GM23338 (cell line): ENCODE data around the gene OXCT1. TPM values are rescaled to one million over a fixed set of nuclear protein-coding genes. Genes with fewer than 3 reads are reported as not detected.

Experiments used
- ATAC-seq: fragments of 200-7000 bp; cut with Tn5 transposase; 3 replicates; pipeline ENCODE4 v1.9.1; 2020
- DNase-seq: peaks from one replicate; pipeline ENCODE4 v3.0.0-alpha.2; 2015; ENCODE audit warnings: low spot score
- H2AFZ ChIP-seq: fragments of 200-600 bp; sonication (generic); 2 replicates; pipeline ENCODE4 v1.8.0; 2016; ENCODE audit warnings: antibody characterized with exemption, mild to moderate bottlenecking, moderate library complexity
- H3F3A ChIP-seq: fragments of 200-600 bp; sonication (generic); replicated peaks from 2 replicates; pipeline ENCODE4 v1.8.0; 2017; ENCODE audit warnings: antibody characterized with exemption, mixed run types, low read depth
- H3K27ac ChIP-seq: fragments of 200-600 bp; sonication (generic); 2 replicates; pipeline ENCODE4 v1.6.1; 2016; ENCODE audit warnings: low read depth
- H3K27me3 ChIP-seq: fragments of 200-600 bp; sonication (generic); 2 replicates; pipeline ENCODE4 v1.8.0; 2016; ENCODE audit warnings: mild to moderate bottlenecking, mixed run types, moderate library complexity; ENCODE audit not compliant: insufficient read depth
- H3K36me3 ChIP-seq: fragments of 200-600 bp; sonication (generic); 2 replicates; pipeline ENCODE4 v1.8.0; 2016; ENCODE audit warnings: mild to moderate bottlenecking; ENCODE audit not compliant: insufficient read depth
- H3K4me1 ChIP-seq: fragments of 200-600 bp; sonication (generic); 2 replicates; pipeline ENCODE4 v1.8.0; 2016; ENCODE audit warnings: mild to moderate bottlenecking, moderate library complexity; ENCODE audit not compliant: insufficient read depth
- H3K4me2 ChIP-seq: fragments of 200-600 bp; sonication (generic); 2 replicates; pipeline ENCODE4 v1.7.1; 2017; ENCODE audit warnings: mixed run types
- H3K4me3 ChIP-seq: fragments of 200-600 bp; sonication (generic); 2 replicates; pipeline ENCODE4 v1.6.1; 2016; ENCODE audit warnings: mixed run types
- H3K79me2 ChIP-seq: fragments of 200-600 bp; sonication (generic); replicated peaks from 2 replicates; pipeline ENCODE4 v1.8.0; 2017; ENCODE audit warnings: mild to moderate bottlenecking; ENCODE audit not compliant: insufficient read depth
- H3K9me2 ChIP-seq: fragments of 200-600 bp; sonication (generic); 2 replicates; pipeline ENCODE4 v1.8.0; 2017; ENCODE audit not compliant: insufficient read depth
- H4K20me1 ChIP-seq: fragments of 200-600 bp; sonication (generic); replicated peaks from 2 replicates; pipeline ENCODE4 v1.8.0; 2017; ENCODE audit warnings: mild to moderate bottlenecking; ENCODE audit not compliant: insufficient read depth
- H3K27ac Mint-ChIP-seq: 2 replicates; pipeline ENCODE4 v1.8.0; 2020; ENCODE audit warnings: inconsistent platforms, mild to moderate bottlenecking, moderate library complexity, mixed read lengths
- H3K27me3 Mint-ChIP-seq: 3 replicates; pipeline ENCODE4 v1.8.0; 2022; ENCODE audit warnings: low read depth, mild to moderate bottlenecking, moderate library complexity, mixed read lengths, inconsistent platforms; ENCODE audit not compliant: insufficient read depth, poor library complexity
- H3K36me3 Mint-ChIP-seq: 3 replicates; pipeline ENCODE4 v1.8.0; 2021; ENCODE audit warnings: low read depth, mild to moderate bottlenecking, inconsistent platforms, moderate library complexity, mixed read lengths
- H3K4me1 Mint-ChIP-seq: 3 replicates; pipeline ENCODE4 v1.8.0; 2020; ENCODE audit warnings: mild to moderate bottlenecking, inconsistent platforms, mixed read lengths
- H3K4me3 Mint-ChIP-seq: 3 replicates; pipeline ENCODE4 v1.8.0; 2021; ENCODE audit warnings: moderate library complexity, mild to moderate bottlenecking, inconsistent platforms, mixed read lengths
- H3K9me3 Mint-ChIP-seq: 3 replicates; pipeline ENCODE4 v1.8.0; 2020; ENCODE audit warnings: moderate library complexity, mild to moderate bottlenecking, inconsistent platforms, mixed read lengths
- CREB1 ChIP-seq: fragments of 250-450 bp; sonication (Bioruptor Pico); IDR thresholded peaks from 2 replicates; pipeline ENCODE4 v1.5.0; 2020; ENCODE audit warnings: low read depth, mild to moderate bottlenecking, moderate library complexity
- JUNB ChIP-seq: IDR thresholded peaks from one replicate; pipeline ENCODE4 v1.6.1; 2016; ENCODE audit warnings: antibody characterized with exemption; ENCODE audit not compliant: unreplicated experiment
- NANOG ChIP-seq: IDR thresholded peaks from 2 replicates; pipeline ENCODE4 v1.6.1; 2016; ENCODE audit warnings: antibody characterized with exemption, borderline replicate concordance
- POLR2AphosphoS5 ChIP-seq: IDR thresholded peaks from 2 replicates; pipeline ENCODE4 v1.6.1; 2016; ENCODE audit warnings: antibody characterized with exemption, low read depth
- STAT1 ChIP-seq: IDR thresholded peaks from one replicate; pipeline ENCODE4 v1.6.1; 2016; ENCODE audit warnings: antibody characterized with exemption; ENCODE audit not compliant: unreplicated experiment
- ZNF331 ChIP-seq: fragments of 250-450 bp; sonication (Bioruptor Pico); IDR thresholded peaks from 2 replicates; pipeline ENCODE4 v1.5.0; 2020; ENCODE audit warnings: low read depth, mild to moderate bottlenecking, moderate library complexity
- polyA plus RNA-seq: library from polyadenylated mRNA; unstranded; fragments of >200 nt; fragmentation: Nextera tagmentation; extraction: Ambion mirVana; gene quantifications from 2 replicates; pipeline ENCODE4 v1.2.1, GENCODE V29; 2016
- total RNA-seq: library from RNA; depleted of rRNA; stranded (reverse); fragments of >200 nt; shearing (Covaris generic); gene quantifications from 2 replicates; pipeline ENCODE4 v1.2.3, GENCODE V29; 2014
- TF ChIP-seq, protein P1 (sequence below), 2 experiments: fragments of 200-600 bp in 1 of 2; sonication (generic) in 1 of 2; conservative IDR thresholded peaks; 2 replicates each; pipeline versions ENCODE4 v1.5.1 to v1.6.1; 2016 to 2017; ENCODE audit warnings: antibody characterized with exemption in 2 of 2, low read depth in 2 of 2, mild to moderate bottlenecking in 2 of 2, moderate library complexity in 1 of 2
- TF ChIP-seq, protein P2 (sequence below): IDR thresholded peaks from 2 replicates; pipeline ENCODE4 v1.6.1; 2016; ENCODE audit warnings: antibody characterized with exemption
- TF ChIP-seq, protein P3 (sequence below): IDR thresholded peaks from one replicate; pipeline ENCODE4 v1.6.1; 2018; ENCODE audit warnings: antibody characterized with exemption; ENCODE audit not compliant: unreplicated experiment

Gene OXCT1
- total and polyA plus RNA-seq, 2 experiments from 2014 or later: 11.6 to 37.0 TPM

DNA sequence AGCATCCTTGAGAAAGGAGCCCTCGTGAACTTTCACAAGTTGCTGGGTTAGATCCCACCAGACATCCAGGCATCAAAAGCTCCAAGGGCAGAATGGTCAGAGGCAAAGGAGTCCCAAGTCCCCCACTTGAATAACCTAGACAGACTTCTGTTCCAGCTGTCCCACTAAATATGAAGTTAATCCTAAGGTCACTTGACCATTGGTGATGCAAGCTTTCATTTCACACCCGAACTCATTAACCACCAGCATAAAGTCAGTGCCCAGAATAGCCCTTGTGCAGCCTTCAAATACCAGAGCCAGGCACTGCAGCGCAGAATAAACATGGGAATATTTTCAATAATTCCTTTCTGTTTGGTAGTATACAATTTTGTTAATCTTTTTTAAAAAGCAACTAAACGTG, 28.9 kb downstream of the OXCT1 start:
- H3K27ac Mint-ChIP-seq: no peak overlapping the region
- Histone ChIP-seq H3K27me3 (no peaks in the 10 kb centered on the region), H3K4me1 (no peaks in the 10 kb centered on the region), H4K20me1 (no peaks in the 10 kb centered on the region), H3K79me2 (no peaks in the 10 kb centered on the region), H3K4me2 (no peak overlapping the region), H2AFZ (no peak overlapping the region), H3K9me2 (no peaks in the 10 kb centered on the region), H3K36me3 (no peaks in the 10 kb centered on the region; the same call in 1 of the 2 replicates), H3K4me3 (no peak overlapping the region), H3F3A (no peaks in the 10 kb centered on the region), H3K27ac (no peak overlapping the region)
- no peak overlapping the region for H3K4me3 Mint-ChIP-seq
- no peaks in the 10 kb centered on the region for H3K4me1 Mint-ChIP-seq
- H3K27me3 Mint-ChIP-seq: no peaks in the 10 kb centered on the region
- DNase-seq (no peak), ATAC-seq (no peak)
- no peak for TF ChIP-seq POLR2AphosphoS5
- TF ChIP-seq, protein P1, sequence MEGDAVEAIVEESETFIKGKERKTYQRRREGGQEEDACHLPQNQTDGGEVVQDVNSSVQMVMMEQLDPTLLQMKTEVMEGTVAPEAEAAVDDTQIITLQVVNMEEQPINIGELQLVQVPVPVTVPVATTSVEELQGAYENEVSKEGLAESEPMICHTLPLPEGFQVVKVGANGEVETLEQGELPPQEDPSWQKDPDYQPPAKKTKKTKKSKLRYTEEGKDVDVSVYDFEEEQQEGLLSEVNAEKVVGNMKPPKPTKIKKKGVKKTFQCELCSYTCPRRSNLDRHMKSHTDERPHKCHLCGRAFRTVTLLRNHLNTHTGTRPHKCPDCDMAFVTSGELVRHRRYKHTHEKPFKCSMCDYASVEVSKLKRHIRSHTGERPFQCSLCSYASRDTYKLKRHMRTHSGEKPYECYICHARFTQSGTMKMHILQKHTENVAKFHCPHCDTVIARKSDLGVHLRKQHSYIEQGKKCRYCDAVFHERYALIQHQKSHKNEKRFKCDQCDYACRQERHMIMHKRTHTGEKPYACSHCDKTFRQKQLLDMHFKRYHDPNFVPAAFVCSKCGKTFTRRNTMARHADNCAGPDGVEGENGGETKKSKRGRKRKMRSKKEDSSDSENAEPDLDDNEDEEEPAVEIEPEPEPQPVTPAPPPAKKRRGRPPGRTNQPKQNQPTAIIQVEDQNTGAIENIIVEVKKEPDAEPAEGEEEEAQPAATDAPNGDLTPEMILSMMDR (conservative IDR thresholded peaks at IDR 0.05; ENCODE audit: low read depth in 2 of 2): no peak
- TF ChIP-seq, protein P2, sequence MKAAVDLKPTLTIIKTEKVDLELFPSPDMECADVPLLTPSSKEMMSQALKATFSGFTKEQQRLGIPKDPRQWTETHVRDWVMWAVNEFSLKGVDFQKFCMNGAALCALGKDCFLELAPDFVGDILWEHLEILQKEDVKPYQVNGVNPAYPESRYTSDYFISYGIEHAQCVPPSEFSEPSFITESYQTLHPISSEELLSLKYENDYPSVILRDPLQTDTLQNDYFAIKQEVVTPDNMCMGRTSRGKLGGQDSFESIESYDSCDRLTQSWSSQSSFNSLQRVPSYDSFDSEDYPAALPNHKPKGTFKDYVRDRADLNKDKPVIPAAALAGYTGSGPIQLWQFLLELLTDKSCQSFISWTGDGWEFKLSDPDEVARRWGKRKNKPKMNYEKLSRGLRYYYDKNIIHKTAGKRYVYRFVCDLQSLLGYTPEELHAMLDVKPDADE: no peak
- TF ChIP-seq JUNB: no peak
- TF ChIP-seq, protein P3, sequence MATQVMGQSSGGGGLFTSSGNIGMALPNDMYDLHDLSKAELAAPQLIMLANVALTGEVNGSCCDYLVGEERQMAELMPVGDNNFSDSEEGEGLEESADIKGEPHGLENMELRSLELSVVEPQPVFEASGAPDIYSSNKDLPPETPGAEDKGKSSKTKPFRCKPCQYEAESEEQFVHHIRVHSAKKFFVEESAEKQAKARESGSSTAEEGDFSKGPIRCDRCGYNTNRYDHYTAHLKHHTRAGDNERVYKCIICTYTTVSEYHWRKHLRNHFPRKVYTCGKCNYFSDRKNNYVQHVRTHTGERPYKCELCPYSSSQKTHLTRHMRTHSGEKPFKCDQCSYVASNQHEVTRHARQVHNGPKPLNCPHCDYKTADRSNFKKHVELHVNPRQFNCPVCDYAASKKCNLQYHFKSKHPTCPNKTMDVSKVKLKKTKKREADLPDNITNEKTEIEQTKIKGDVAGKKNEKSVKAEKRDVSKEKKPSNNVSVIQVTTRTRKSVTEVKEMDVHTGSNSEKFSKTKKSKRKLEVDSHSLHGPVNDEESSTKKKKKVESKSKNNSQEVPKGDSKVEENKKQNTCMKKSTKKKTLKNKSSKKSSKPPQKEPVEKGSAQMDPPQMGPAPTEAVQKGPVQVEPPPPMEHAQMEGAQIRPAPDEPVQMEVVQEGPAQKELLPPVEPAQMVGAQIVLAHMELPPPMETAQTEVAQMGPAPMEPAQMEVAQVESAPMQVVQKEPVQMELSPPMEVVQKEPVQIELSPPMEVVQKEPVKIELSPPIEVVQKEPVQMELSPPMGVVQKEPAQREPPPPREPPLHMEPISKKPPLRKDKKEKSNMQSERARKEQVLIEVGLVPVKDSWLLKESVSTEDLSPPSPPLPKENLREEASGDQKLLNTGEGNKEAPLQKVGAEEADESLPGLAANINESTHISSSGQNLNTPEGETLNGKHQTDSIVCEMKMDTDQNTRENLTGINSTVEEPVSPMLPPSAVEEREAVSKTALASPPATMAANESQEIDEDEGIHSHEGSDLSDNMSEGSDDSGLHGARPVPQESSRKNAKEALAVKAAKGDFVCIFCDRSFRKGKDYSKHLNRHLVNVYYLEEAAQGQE: no peak
- TF ChIP-seq STAT1: no peak
- no peaks in the 10 kb centered on the region; the same call in 1 of the 3 replicates for H3K36me3 Mint-ChIP-seq
- no peaks in the 10 kb centered on the region for H3K9me3 Mint-ChIP-seq

DNA sequence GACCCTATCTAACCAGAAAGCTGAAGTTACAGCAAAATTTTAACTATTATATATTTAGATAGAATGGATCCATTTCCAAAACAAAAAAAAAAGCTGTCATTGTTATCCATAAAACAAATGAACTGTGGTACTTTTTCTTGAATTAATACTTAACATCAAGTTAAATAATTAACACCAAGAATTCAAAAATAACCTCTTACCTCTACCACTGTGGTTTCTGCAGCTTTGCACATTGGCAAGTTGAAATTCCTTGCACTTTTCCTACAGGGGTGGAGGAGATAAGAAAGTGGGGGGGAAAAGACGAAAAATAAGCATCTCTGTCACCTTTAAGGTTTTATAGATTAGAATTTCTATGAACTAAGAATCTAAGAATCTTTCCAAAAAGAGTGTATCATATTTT, 30.0 kb downstream of the OXCT1 start:
- Mint-ChIP-seq H3K36me3 (no peaks in the 10 kb centered on the region; the same call in 2 of the 3 replicates), H3K4me1 (no peaks in the 10 kb centered on the region), H3K4me3 (no peak overlapping the region), H3K27ac (no peak overlapping the region), H3K27me3 (no peaks in the 10 kb centered on the region), H3K9me3 (no peaks in the 10 kb centered on the region)
- no peak overlapping the region for H2AFZ ChIP-seq
- no peaks in the 10 kb centered on the region; the same call in 1 of the 2 replicates for H3K36me3 ChIP-seq
- H3K79me2 ChIP-seq: no peaks in the 10 kb centered on the region
- H3F3A ChIP-seq: no peaks in the 10 kb centered on the region
- H3K4me2 ChIP-seq: no peak overlapping the region
- no peak overlapping the region for H3K4me3 ChIP-seq
- no peak overlapping the region for H3K27ac ChIP-seq
- H4K20me1 ChIP-seq: no peaks in the 10 kb centered on the region
- no peaks in the 10 kb centered on the region for H3K27me3 ChIP-seq
- ATAC-seq (no peak), DNase-seq (no peak)
- no peaks in the 10 kb centered on the region for H3K4me1 ChIP-seq
- H3K9me2 ChIP-seq: no peaks in the 10 kb centered on the region
- TF ChIP-seq, protein P1 (conservative IDR thresholded peaks at IDR 0.05; ENCODE audit: low read depth in 2 of 2): no peak
- TF ChIP-seq CREB1 (CRISPR knock-in tag) (no peak), ZNF331 (CRISPR knock-in tag) (no peak), NANOG (no peak)
